HepG2 (cell line): ENCODE data around the gene PROX1. TPM values are rescaled to one million over a fixed set of nuclear protein-coding genes. Genes with fewer than 3 reads are reported as not detected.

Experiments
- AHDC1 ChIP-seq: sonication (generic); formaldehyde crosslinking; IDR thresholded peaks from 2 replicates; pipeline ENCODE4 v1.5.1; 2020; ENCODE audit warnings: mild to moderate bottlenecking, missing genetic modification reagents, borderline replicate concordance
- ARID3A ChIP-seq: IDR thresholded peaks from 2 replicates; pipeline ENCODE4 v1.6.1; 2012; ENCODE audit warnings: low read depth, low read length, improper control_type of control experiment
- DRAP1 ChIP-seq: IDR thresholded peaks from 2 replicates; pipeline ENCODE4 v1.6.1; 2016; ENCODE audit warnings: missing genetic modification reagents, missing compliant biosample characterization
- ETV5 ChIP-seq: IDR thresholded peaks from 2 replicates; pipeline ENCODE4 v1.6.1; 2018; ENCODE audit warnings: missing biosample characterization, missing genetic modification reagents, inconsistent platforms, borderline replicate concordance
- FOXK1 ChIP-seq: sonication (generic); formaldehyde crosslinking; IDR thresholded peaks from 2 replicates; pipeline ENCODE4 v1.4.0; 2020; ENCODE audit warnings: low read depth, missing genetic modification reagents, borderline replicate concordance
- HOXA3 ChIP-seq: sonication (generic); formaldehyde crosslinking; IDR thresholded peaks from 2 replicates; pipeline ENCODE4 v1.5.0; 2020; ENCODE audit warnings: missing genetic modification reagents
- NCOR1 ChIP-seq: fragments of 200-600 bp; sonication (generic); IDR thresholded peaks from 2 replicates; pipeline ENCODE4 v1.7.0; 2017; ENCODE audit warnings: antibody characterized with exemption, low read length, borderline replicate concordance
- NR2F6 ChIP-seq, 2 experiments: IDR thresholded peaks; 2 replicates each; pipeline ENCODE4 v1.6.1; 2016; ENCODE audit warnings: antibody characterized with exemption in 1 of 2, mild to moderate bottlenecking in 1 of 2
- PAXIP1 ChIP-seq: sonication (generic); formaldehyde crosslinking; conservative IDR thresholded peaks from 2 replicates; pipeline ENCODE4 v1.4.0; 2020; ENCODE audit warnings: mild to moderate bottlenecking, missing genetic modification reagents, moderate library complexity
- SMAD3 ChIP-seq: sonication (generic); formaldehyde crosslinking; IDR thresholded peaks from 2 replicates; pipeline ENCODE4 v1.4.0; 2020; ENCODE audit warnings: missing genetic modification reagents
- SOX13 ChIP-seq, 3 experiments: fragments of 450-650 bp in 1 of 3; sonication (generic) in 1 of 3; formaldehyde crosslinking in 1 of 3; IDR thresholded peaks in 2 of 3; conservative IDR thresholded peaks in 1 of 3; 2 replicates each; pipeline versions ENCODE4 v1.5.0 to v1.6.1; 2016 to 2020; ENCODE audit warnings: antibody characterized with exemption in 1 of 3, mild to moderate bottlenecking in 1 of 3, missing compliant biosample characterization in 1 of 3, missing genetic modification reagents in 1 of 3, moderate library complexity in 1 of 3
- THAP8 ChIP-seq: sonication (generic); formaldehyde crosslinking; IDR thresholded peaks from 2 replicates; pipeline ENCODE4 v1.5.1; 2020; ENCODE audit warnings: missing genetic modification reagents, mild to moderate bottlenecking, borderline replicate concordance
- ZNF260 ChIP-seq: sonication (generic); formaldehyde crosslinking; IDR thresholded peaks from 2 replicates; pipeline ENCODE4 v1.4.0; 2020; ENCODE audit warnings: missing genetic modification reagents, low read depth, mild to moderate bottlenecking, borderline replicate concordance
- ZNF720 ChIP-seq: sonication (generic); formaldehyde crosslinking; IDR thresholded peaks from 2 replicates; pipeline ENCODE4 v1.4.0; 2020; ENCODE audit warnings: missing genetic modification reagents
- polyA plus RNA-seq, 8 experiments: library from polyadenylated mRNA; depleted of rRNA in 3 of 8; stranded (reverse) in 7 of 8; unstranded in 1 of 8; fragments of >200 nt; fragmentation: Illumina TruSeq in 4 of 8; extraction: Trizol in 4 of 8; gene quantifications; 2 replicates each; pipeline versions ENCODE4 v1.2.1 to v1.2.3, GENCODE V29; 2011 to 2016; ENCODE audit warnings: low read depth in 4 of 8, missing spikeins in 1 of 8, mixed read lengths in 1 of 8; ENCODE audit not compliant: insufficient read depth in 1 of 8
- total RNA-seq, 5 experiments: library from RNA; depleted of rRNA; stranded (reverse); fragments of >200 nt; fragmentation: Illumina TruSeq; extraction: Trizol; gene quantifications; 2 replicates each; pipeline ENCODE4 v1.2.3, GENCODE V29; 2016; ENCODE audit warnings: low read depth in 1 of 5

PROX1 gene
- total and polyA plus RNA-seq, 2 of the 13 experiments (the other 11 are each of a cell fraction or from before 2014, with no cell fraction given), result 12.3 to 30.2 TPM

GRCh38 chr1:214028649-214029406 lies 41.1 kb downstream of the PROX1 start (continued):
- TF ChIP-seq AHDC1 (CRISPR knock-in tag) (peak; percentile 78), DRAP1 (CRISPR knock-in tag) (peak; percentile 38; the same call in 1 of the 2 replicates), SMAD3 (CRISPR knock-in tag) (no peak), ZNF720 (CRISPR knock-in tag) (no peak), HOXA3 (CRISPR knock-in tag) (peak; percentile 52; the same call in 1 of the 2 replicates), NR2F6 (IDR thresholded peaks at IDR 0.05) (peak; percentile 63), NR2F6 (CRISPR knock-in tag; IDR thresholded peaks at IDR 0.05) (peak; percentile 73), THAP8 (CRISPR knock-in tag) (no peak), ZNF260 (CRISPR knock-in tag) (no peak), SOX13 (IDR thresholded peaks at IDR 0.05) (no peak), SOX13 (CRISPR knock-in tag; conservative IDR thresholded peaks at IDR 0.05 in 1 of 2, IDR thresholded peaks at IDR 0.05 in 1 of 2) (peak in 1 of 2 experiments; percentile 84; a peak in 2 of 4 replicates), NCOR1 (peak; percentile 46; the same call in 1 of the 2 replicates), ETV5 (CRISPR knock-in tag) (peak; percentile 64; the same call in 1 of the 2 replicates), PAXIP1 (CRISPR knock-in tag) (peak; percentile 74), FOXK1 (CRISPR knock-in tag) (peak; percentile 72; the same call in 1 of the 2 replicates), ARID3A (0 out of 2 replicates have a peak, but pooled peaks have one; percentile 4)
